H9 (cell line): Measurements from ENCODE around the gene CFDP1. TPM values are rescaled to one million over a fixed set of nuclear protein-coding genes. Genes with fewer than 3 reads are reported as not detected.

Experiments used
- DNase-seq: peaks from one replicate; pipeline ENCODE4 v3.0.0-alpha.2; 2017
- H2AFZ ChIP-seq: one replicate; pipeline ENCODE4 v1.6.1; 2013; ENCODE audit warnings: mild to moderate bottlenecking, low read length, control low read depth, moderate library complexity
- H2AK5ac ChIP-seq: 2 replicates; pipeline ENCODE4 v1.6.1; 2013; ENCODE audit warnings: low read length, control low read depth, mixed read lengths; ENCODE audit not compliant: insufficient read length
- H2BK120ac ChIP-seq: one replicate; pipeline ENCODE4 v1.6.1; 2013; ENCODE audit warnings: low read depth, mild to moderate bottlenecking, low read length, control low read depth, inconsistent platforms; ENCODE audit not compliant: poor library complexity, severe bottlenecking
- H2BK12ac ChIP-seq: 2 replicates; pipeline ENCODE4 v1.6.1; 2013; ENCODE audit warnings: low read length, control low read depth, mixed read lengths, low read depth; ENCODE audit not compliant: insufficient read length
- H2BK15ac ChIP-seq: 2 replicates; pipeline ENCODE4 v1.6.1; 2013; ENCODE audit warnings: low read depth, low read length, control low read depth
- H2BK20ac ChIP-seq: one replicate; pipeline ENCODE4 v1.6.1; 2013; ENCODE audit warnings: low read depth, mild to moderate bottlenecking, low read length, control low read depth, inconsistent platforms; ENCODE audit not compliant: poor library complexity, severe bottlenecking
- H2BK5ac ChIP-seq: 2 replicates; pipeline ENCODE4 v1.6.1; 2013; ENCODE audit warnings: low read length, control low read depth, mixed read lengths; ENCODE audit not compliant: insufficient read length
- H3K14ac ChIP-seq: 2 replicates; pipeline ENCODE4 v1.6.1; 2013; ENCODE audit warnings: low read length, control low read depth; ENCODE audit not compliant: insufficient read depth
- H3K18ac ChIP-seq: 2 replicates; pipeline ENCODE4 v1.6.1; 2013; ENCODE audit warnings: low read depth, mild to moderate bottlenecking, mixed read lengths, low read length, control low read depth; ENCODE audit not compliant: insufficient read length
- H3K23ac ChIP-seq: 2 replicates; pipeline ENCODE4 v1.6.1; 2013; ENCODE audit warnings: low read length, control low read depth, mixed read lengths, low read depth; ENCODE audit not compliant: insufficient read length
- H3K23me2 ChIP-seq: 2 replicates; pipeline ENCODE4 v1.6.1; 2013; ENCODE audit warnings: low read depth, mild to moderate bottlenecking, mixed read lengths, low read length, control low read depth; ENCODE audit not compliant: insufficient read length, poor library complexity, severe bottlenecking
- H3K27ac ChIP-seq: 2 replicates; pipeline ENCODE4 v1.5.1; 2013; ENCODE audit warnings: low read length, control low read depth, mixed read lengths, low read depth; ENCODE audit not compliant: insufficient read length
- H3K27me3 ChIP-seq: 2 replicates; pipeline ENCODE4 v1.6.1; 2013; ENCODE audit warnings: low read length, control low read depth, inconsistent platforms; ENCODE audit not compliant: insufficient read depth
- H3K4ac ChIP-seq: 2 replicates; pipeline ENCODE4 v1.6.1; 2013; ENCODE audit warnings: low read depth, mild to moderate bottlenecking, control low read depth, inconsistent platforms, low read length, moderate library complexity
- H3K4me1 ChIP-seq: 2 replicates; pipeline ENCODE4 v1.6.1; 2013; ENCODE audit warnings: low read length, control low read depth, inconsistent platforms; ENCODE audit not compliant: insufficient read depth
- H3K4me2 ChIP-seq: 2 replicates; pipeline ENCODE4 v1.6.1; 2013; ENCODE audit warnings: low read length, control low read depth, mixed read lengths; ENCODE audit not compliant: insufficient read length, insufficient read depth
- H3K56ac ChIP-seq: 2 replicates; pipeline ENCODE4 v1.6.1; 2013; ENCODE audit warnings: low read depth, mild to moderate bottlenecking, mixed read lengths, low read length, control low read depth; ENCODE audit not compliant: insufficient read length
- H3K79me1 ChIP-seq: 2 replicates; pipeline ENCODE4 v1.6.1; 2013; ENCODE audit warnings: low read depth, mild to moderate bottlenecking, moderate library complexity, low read length, control low read depth, inconsistent platforms; ENCODE audit not compliant: insufficient read depth, poor library complexity, severe bottlenecking
- H3K79me2 ChIP-seq: 2 replicates; pipeline ENCODE4 v1.6.1; 2013; ENCODE audit warnings: low read length, control low read depth, inconsistent platforms; ENCODE audit not compliant: insufficient read depth
- H3K9ac ChIP-seq: 2 replicates; pipeline ENCODE4 v1.6.1; 2013; ENCODE audit warnings: low read length, control low read depth, mixed read lengths; ENCODE audit not compliant: insufficient read length; ENCODE audit errors: extremely low read depth
- H3K9me3 ChIP-seq: one replicate; pipeline ENCODE4 v1.6.1; 2013; ENCODE audit warnings: low read depth, low read length, inconsistent platforms; ENCODE audit not compliant: control insufficient read depth
- H3T11ph ChIP-seq: one replicate; pipeline ENCODE4 v1.6.1; 2013; ENCODE audit warnings: mild to moderate bottlenecking, low read length, control low read depth, inconsistent platforms
- H4K20me1 ChIP-seq: one replicate; pipeline ENCODE4 v1.6.1; 2013; ENCODE audit not compliant: control insufficient read depth, insufficient read length, insufficient read depth
- H4K5ac ChIP-seq: 2 replicates; pipeline ENCODE4 v1.6.1; 2013; ENCODE audit warnings: low read depth, mild to moderate bottlenecking, mixed read lengths, low read length, control low read depth; ENCODE audit not compliant: insufficient read length
- H4K8ac ChIP-seq: replicated peaks from 2 replicates; pipeline ENCODE4 v1.6.1; 2013; ENCODE audit warnings: low read length, control low read depth, mixed read lengths, low read depth; ENCODE audit not compliant: insufficient read length
- H4K91ac ChIP-seq: 2 replicates; pipeline ENCODE4 v1.6.1; 2013; ENCODE audit warnings: low read depth, mild to moderate bottlenecking, moderate library complexity, mixed read lengths, low read length, control low read depth; ENCODE audit not compliant: insufficient read length
- H3K27ac Mint-ChIP-seq, 3 experiments: 2 replicates in 2 of 3; 3 replicates in 1 of 3; pipeline ENCODE4 v1.8.0; 2020 to 2021; ENCODE audit warnings: mixed read lengths in 3 of 3, mild to moderate bottlenecking in 1 of 3, moderate library complexity in 1 of 3
- H3K27me3 Mint-ChIP-seq: 2 replicates; pipeline ENCODE4 v1.8.0; 2021; ENCODE audit warnings: low read depth, mild to moderate bottlenecking, moderate library complexity, mixed read lengths
- H3K36me3 Mint-ChIP-seq, 3 experiments: 2 replicates in 2 of 3; 3 replicates in 1 of 3; pipeline ENCODE4 v1.8.0; 2020 to 2021; ENCODE audit warnings: low read depth in 3 of 3, mixed read lengths in 3 of 3; ENCODE audit not compliant: insufficient read depth in 1 of 3
- H3K4me1 Mint-ChIP-seq, 2 experiments: 2 replicates each; pipeline ENCODE4 v1.8.0; 2020; ENCODE audit warnings: mixed read lengths in 2 of 2
- H3K4me3 Mint-ChIP-seq, 2 experiments: 2 replicates in 1 of 2; 3 replicates in 1 of 2; pipeline ENCODE4 v1.8.0; 2020 to 2021; ENCODE audit warnings: mild to moderate bottlenecking in 2 of 2, mixed read lengths in 2 of 2, moderate library complexity in 1 of 2
- H3K9me3 Mint-ChIP-seq, 2 experiments: 2 replicates in 1 of 2; 3 replicates in 1 of 2; pipeline ENCODE4 v1.8.0; 2020; ENCODE audit warnings: mild to moderate bottlenecking in 2 of 2, mixed read lengths in 2 of 2, moderate library complexity in 1 of 2
- CTCF ChIP-seq: fragments of 200-600 bp; sonication (generic); conservative IDR thresholded peaks from 3 replicates; pipeline ENCODE4 v1.8.0; 2021; ENCODE audit warnings: antibody characterized with exemption, mild to moderate bottlenecking
- WGBS: extraction: QIAGEN DNeasy Blood & Tissue Kit; methylation state at CpG from one replicate; pipeline ENCODE4 v1.1.7; 2013; ENCODE audit warnings: missing lambda C conversion rate, low lambda C conversion rate, mixed read lengths; ENCODE audit not compliant: insufficient read length; ENCODE audit errors: extremely low coverage; 5-methylcytosine and 5-hydroxymethylcytosine counted together
- total RNA-seq: library from RNA; stranded (reverse); gene quantifications from 2 replicates; pipeline ENCODE4 v1.2.1, GENCODE V29; 2021

The CFDP1 gene
- total RNA-seq, 1 experiment from 2014 or later, result 89.2 TPM

DNA sequence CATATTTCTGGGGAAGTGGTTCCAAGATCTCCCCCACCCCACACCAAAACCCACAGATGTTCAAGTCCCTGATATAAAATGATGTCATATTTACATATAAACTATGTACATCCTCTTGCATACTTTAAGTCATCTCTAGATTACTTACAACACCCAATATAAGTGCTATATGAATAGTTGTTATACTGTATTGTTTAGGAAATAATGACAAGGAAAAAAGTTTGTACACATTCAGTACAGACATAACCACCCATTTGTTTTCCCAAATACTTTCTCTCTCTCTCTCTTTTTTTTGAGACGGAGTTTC is 11.5 kb downstream of the CFDP1 start:
- H3K9me3 ChIP-seq, result no peaks in the 10 kb centered on the region
- H4K8ac ChIP-seq, result no peak overlapping the region
- WGBS, result no CpG with 5 or more reads among the region's 1 CpG
- H3K79me1 ChIP-seq, result peaks cover 9% of the 10 kb centered on the region
- H4K20me1 ChIP-seq, result no peaks in the 10 kb centered on the region
- H2AK5ac ChIP-seq, result no peak overlapping the region
- no peak overlapping the region for H3K56ac ChIP-seq
- no peak overlapping the region for H3T11ph ChIP-seq
- no peak overlapping the region for H2BK120ac ChIP-seq
- H3K23ac ChIP-seq, result no peak overlapping the region
- H3K4me2 ChIP-seq, result no peak overlapping the region
- no peaks in the 10 kb centered on the region; the same call in 1 of the 2 replicates for H3K4me1 ChIP-seq
- H3K4me3 Mint-ChIP-seq, result peak overlapping the region in 1 of 2 experiments; percentile 66; a peak in 2 of 5 replicates
- H3K9me3 Mint-ChIP-seq, result no peaks in the 10 kb centered on the region
- no peaks in the 10 kb centered on the region for H3K27me3 ChIP-seq
- DNase-seq, result no peak
- H3K27ac Mint-ChIP-seq, result peak overlapping the region; percentile 83 to 95 (median 94); a peak in 5 of 7 replicates
- no peak overlapping the region for H2BK15ac ChIP-seq
- peaks cover 0 to 2% (median 0%) of the 10 kb centered on the region in 3 experiments; a peak in 2 of 7 replicates for H3K36me3 Mint-ChIP-seq
- no peak overlapping the region for H2BK20ac ChIP-seq
- no peaks in the 10 kb centered on the region for H3K27me3 Mint-ChIP-seq
- H4K5ac ChIP-seq, result no peak overlapping the region
- H2AFZ ChIP-seq, result no peak overlapping the region
- no peaks in the 10 kb centered on the region for H3K23me2 ChIP-seq
- H4K91ac ChIP-seq, result no peak overlapping the region
- H3K4ac ChIP-seq, result no peak overlapping the region
- H3K27ac ChIP-seq, result no peak overlapping the region
- no peak overlapping the region for H2BK12ac ChIP-seq
- H3K4me1 Mint-ChIP-seq, result peaks cover 35 to 39% of the 10 kb centered on the region in 2 experiments
- no peak overlapping the region for H3K9ac ChIP-seq
- TF ChIP-seq CTCF, result no peak
- no peak overlapping the region for H3K18ac ChIP-seq
- H2BK5ac ChIP-seq, result no peak overlapping the region
- H3K14ac ChIP-seq, result no peak overlapping the region
- peaks cover 16% of the 10 kb centered on the region; the same call in 1 of the 2 replicates for H3K79me2 ChIP-seq
